Inferior parietal cortex (tissue), 1 donor: Measurements from ENCODE around the gene XPO6.
"Not testable (repeated sequence)": the region's sequence is repeated elsewhere in the genome, so short reads cannot be mapped to it uniquely, and the experiment has no call there.

Source experiments
- DNase-seq: peaks from one replicate; pipeline ENCODE4 v3.0.0-alpha.2; 2016; ENCODE audit errors: extremely low spot score

The XPO6 gene

GRCh38 chr16:28115866-28116265 lies 95.9 kb downstream of the XPO6 start:
- not testable (repeated sequence) for DNase-seq

DNA sequence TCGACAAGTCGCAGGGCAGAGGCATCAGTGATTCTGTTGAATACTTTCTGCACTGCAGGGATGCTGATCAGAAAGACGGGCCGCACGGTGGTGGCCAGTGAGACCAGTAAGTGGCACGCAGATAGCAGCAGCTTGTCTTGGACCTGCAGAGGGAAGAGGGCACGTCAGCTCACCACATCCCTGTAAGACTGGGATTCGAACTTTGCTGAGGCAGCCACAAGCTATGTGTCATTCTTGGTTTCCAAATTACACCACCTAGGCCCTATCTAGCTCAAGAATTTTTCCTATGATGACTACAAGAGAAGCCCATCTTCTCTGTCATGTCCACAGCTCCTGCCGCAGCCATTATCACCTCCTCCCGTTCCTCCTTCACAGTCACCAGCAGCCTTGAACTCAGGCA lies 98.9 kb downstream of the XPO6 start:
- DNase-seq, result no peak

- DNase-seq, result no peak
These were observed 100.8 kb downstream of the XPO6 start for GRCh38 chr16:28110977-28111376.

DNA sequence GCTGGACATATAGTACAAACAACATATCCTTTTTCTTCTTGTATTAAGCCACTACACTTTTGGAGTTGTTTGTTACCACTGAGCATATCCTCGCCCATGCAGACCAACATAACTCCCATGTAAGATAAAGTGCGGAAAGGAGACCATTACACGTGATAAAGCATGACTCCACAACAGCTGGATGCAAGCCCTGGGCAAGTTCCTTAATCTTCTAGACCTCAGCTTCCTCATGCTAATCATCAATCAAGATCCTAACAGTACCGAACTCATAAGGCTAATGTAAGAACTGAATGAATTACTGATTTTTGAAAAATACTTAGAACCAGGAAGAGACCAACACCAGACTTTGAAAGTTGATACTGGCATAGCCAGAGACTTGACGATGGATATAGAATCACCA lies 101.3 kb downstream of the XPO6 start:
- DNase-seq, result no peak

- no peak for DNase-seq
These were observed 101.7 kb downstream of the XPO6 start for GRCh38 chr16:28110074-28110473.

- DNase-seq, result no peak
These were observed 103.0 kb downstream of the XPO6 start for GRCh38 chr16:28108590-28109247.

DNA sequence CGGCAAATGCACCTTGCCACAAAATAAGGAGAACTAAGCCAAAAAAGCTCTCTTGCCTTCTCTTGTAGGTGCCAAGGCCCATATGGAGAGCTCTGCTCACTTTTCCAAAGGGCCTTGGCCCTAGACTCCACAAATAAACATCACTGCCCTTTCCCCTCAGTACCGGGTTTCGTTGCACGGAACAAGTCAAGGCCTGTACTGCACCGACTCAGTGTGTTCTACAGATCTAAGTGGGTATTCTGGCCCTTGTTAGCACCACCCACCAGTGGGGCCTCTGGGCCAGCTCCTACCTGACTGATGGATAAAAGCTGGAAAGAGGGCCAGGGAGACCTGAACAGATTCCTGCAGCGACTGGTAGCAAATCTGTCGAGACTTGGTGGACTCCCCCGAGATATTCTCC lies 104.5 kb downstream of the XPO6 start:
- DNase-seq, result no peak

GRCh38 chr16:28106467-28107215 lies 105.1 kb downstream of the XPO6 start:
- no peak for DNase-seq

GRCh38 chr16:28105954-28106353 lies 105.8 kb downstream of the XPO6 start:
- DNase-seq, result no peak

GRCh38 chr16:28105297-28105696 lies 106.5 kb downstream of the XPO6 start:
- no peak for DNase-seq

DNA sequence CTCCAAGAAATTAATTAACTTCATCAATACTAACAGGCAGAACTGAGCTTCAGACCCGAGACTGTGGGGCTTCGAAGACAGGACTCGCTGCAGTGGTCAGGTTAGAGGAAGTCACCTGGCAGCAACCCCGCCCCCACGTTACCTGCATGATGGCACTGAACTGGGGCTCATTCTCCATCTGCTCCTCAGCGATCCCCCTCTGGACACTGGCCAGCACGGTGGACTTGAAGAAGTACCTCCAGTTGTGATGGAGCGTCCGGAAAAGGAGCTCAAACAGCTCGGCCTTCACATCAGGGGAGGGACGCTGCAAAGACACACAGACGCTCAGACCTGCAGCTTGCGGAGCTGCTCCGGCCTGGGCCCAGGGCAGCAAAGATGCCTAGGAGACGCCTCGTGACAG lies 107.4 kb downstream of the XPO6 start:
- DNase-seq, result no peak

DNA sequence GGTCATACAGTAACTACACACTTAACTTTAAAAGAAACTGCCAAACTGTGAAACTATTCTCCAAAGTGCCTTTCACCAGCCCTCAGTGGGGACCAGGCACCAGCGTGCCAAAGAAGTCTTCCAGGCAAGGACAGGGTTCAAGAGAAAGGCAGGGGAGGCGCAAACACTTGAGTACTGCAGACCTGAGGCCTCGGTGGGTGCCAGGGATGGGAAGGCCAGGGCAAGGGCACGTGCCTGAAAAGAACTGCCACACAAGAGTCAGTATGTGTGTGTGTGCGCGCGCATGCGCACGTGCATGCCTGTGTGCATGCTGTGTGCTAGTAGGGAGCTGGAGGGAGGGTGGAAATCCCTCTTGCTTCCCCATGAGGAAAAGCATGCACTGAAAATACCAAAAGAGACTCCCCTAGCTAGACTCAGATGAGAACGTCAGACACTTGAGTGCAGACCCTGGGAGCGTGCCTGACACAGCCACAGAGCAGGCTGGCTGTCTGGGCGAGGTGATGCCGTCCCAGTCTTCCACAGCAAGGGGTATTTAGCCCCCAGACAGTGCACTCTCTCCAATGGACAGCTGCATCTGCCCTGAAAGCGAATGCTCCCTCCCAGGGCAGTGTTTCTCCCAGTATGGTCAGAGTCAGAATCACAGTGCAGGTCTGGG lies 108.1 kb downstream of the XPO6 start:
- no peak for DNase-seq

GRCh38 chr16:28101533-28101890 lies 110.3 kb downstream of the XPO6 start:
- no peak for DNase-seq

- DNase-seq, result no peak
These were observed 110.8 kb downstream of the XPO6 start for GRCh38 chr16:28100810-28101532.

DNA sequence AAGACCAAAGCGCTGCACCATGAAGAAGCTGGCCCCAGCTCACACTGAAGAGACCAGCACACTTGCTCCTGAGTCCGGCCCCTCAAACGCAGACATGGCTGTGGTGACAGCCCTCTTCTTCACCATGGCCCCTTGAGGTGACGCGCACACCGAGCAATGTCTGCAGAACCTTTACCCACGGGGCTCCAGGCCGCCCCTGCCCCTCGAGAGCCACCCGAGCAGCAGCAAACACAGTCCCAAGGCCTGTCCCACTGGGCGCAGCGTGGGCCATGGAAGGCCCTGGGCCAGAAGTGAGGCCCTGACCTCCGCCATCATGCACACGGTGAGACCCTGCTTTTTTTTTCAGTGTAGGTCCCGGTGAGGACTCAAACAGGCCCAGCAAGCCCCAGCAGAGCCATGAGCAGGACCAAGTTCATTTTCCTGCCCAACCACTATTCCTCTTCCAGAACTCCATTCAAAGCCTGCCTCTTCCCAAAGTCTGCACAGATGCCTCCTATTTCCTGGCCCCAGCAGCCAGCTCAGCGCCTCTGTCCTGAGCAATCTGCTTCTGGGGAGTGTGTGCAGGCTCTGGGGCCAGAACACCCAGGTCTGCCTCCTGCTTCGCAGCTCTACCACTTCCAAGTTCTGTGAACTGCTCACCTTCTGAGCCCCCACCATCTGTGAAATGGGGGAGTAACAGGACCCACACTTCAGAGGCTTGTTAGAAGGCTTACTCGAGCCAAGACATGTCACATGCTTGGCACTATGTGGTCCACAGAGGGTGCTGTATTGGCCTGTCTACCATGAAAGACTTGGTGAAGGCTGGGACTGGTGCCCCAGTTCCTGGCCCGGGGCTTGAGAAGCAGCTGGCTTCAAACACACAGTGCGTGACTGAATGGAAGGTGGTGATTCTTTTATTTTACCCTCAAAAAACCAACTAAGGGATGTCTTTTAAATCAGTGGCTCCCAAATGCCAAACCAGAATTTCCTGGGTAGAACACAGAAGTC lies 112.5 kb downstream of the XPO6 start:
- no peak for DNase-seq

DNA sequence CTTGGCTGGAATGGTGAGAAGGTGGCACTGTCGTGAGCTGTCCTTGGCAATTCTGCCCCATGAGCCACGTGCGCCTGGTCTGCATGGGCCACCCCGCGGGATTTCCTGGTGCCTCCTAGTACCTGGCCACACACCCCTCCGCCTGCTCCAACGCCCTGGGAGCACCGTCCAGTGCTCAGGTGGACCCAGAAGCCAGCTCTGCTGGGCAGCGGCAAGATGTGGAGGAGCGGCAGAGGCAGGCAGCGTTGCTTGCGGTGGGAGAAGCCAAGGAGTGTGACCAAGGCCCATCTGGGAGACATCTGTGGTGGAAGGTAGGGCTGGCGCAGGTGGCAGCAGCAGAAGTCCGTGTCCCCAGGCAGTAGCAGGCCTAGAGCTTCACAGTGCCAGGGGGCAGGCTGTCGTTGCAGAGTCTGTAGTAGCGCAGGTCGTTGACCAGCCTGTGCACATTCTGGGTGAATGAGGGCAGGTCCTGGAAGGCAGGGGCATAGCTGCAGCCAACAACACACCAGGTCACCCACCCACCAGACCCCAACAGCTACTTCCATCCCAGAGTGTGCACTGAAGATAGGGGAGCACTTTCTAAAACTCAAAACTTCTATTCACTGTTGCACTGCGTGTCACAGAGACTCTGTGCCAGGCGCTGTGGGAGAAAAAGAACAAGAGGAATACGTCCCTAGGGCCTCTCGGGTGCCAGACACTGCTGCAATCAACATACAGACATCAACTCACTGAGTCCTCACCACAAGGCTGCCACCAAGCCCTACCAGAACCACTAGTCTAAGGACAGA lies 113.4 kb downstream of the XPO6 start:
- no peak for DNase-seq

- no peak for DNase-seq
These were observed 114.5 kb downstream of the XPO6 start for GRCh38 chr16:28096983-28097899.

- no peak for DNase-seq
These were observed 118.4 kb downstream of the XPO6 start for GRCh38 chr16:28093385-28093725.

DNA sequence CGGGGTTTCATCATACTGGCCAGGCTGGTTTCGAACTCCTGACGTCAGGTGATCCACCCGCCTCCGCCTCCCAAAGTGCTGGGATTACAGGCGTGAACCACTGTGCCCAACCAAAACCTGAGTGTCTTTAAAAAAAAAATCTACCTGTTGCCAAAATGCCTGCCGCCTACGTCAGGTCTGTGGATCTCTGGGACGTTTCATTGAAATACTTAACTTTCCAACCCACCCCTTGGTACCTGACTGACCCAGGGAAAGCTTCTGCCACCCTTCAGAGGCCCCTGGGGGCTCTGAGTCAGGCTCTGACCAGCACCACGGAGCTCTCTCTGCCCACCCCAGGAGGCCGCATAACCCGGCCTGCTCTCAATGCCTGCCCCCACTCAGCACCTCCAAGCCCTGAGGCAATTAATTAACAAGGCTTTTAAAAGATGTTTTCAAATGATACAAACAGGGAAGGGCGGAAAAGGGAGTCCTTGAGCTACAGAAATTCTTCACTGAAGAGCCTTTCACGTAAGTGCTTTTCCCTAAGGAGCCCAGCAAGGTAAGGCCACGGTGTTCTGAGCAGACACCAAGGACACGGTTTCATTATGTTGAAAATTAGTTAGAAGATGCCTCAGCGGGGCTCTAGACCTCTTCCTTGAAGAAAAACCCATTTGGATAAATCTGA lies 118.9 kb downstream of the XPO6 start:
- DNase-seq, result no peak
